Activated CD4-positive, CD25-positive, alpha-beta regulatory T cell treated with anti-CD3 and anti-CD28 coated beads, Interleukin-2, amount 50 U/mL, for 24 hours (primary cell): ENCODE measurements around the gene GPR35.

Experiments
- ATAC-seq, 2 donors: fragments of 150-1000 bp; cut with Tn5 transposase; one replicate each; pipeline ENCODE4 v1.10.0; 2021; ENCODE audit warnings: mild to moderate bottlenecking in 1 of 2, moderate library complexity in 1 of 2

GPR35 gene, protein sequence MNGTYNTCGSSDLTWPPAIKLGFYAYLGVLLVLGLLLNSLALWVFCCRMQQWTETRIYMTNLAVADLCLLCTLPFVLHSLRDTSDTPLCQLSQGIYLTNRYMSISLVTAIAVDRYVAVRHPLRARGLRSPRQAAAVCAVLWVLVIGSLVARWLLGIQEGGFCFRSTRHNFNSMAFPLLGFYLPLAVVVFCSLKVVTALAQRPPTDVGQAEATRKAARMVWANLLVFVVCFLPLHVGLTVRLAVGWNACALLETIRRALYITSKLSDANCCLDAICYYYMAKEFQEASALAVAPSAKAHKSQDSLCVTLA

GRCh38 chr2:240624950-240625621 is at the start of gene GPR35:
Gene GPR35 (plus strand): TSS chr2:240625480. CDS start chr2:240629953, 4,473 bp downstream.
- peak; percentile 47 to 57 for ATAC-seq

DNA sequence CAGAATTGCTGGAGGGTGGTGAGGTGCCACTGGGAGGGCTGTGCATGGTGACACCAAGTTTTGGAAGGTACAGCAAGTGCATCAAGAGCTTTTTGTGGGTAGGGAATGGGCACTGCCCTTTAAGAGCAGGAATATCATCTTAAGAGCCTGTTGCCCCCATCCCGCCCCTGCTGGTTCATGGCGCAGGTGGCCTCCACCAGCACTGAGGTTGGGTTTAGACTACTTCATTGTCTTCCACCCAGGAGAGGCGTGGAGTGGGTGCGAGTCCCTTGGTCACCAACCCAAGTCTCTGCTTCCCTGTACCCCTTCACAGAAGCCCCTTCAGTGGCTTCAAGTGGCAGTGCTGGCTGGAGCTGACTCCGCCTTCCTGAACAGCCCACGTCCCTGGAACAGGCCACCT is 49.2 kb upstream of the GPR35 start:
- no peak for ATAC-seq

GRCh38 chr2:240576436-240577205 is 48.7 kb upstream of the GPR35 start:
- ATAC-seq: no peak

DNA sequence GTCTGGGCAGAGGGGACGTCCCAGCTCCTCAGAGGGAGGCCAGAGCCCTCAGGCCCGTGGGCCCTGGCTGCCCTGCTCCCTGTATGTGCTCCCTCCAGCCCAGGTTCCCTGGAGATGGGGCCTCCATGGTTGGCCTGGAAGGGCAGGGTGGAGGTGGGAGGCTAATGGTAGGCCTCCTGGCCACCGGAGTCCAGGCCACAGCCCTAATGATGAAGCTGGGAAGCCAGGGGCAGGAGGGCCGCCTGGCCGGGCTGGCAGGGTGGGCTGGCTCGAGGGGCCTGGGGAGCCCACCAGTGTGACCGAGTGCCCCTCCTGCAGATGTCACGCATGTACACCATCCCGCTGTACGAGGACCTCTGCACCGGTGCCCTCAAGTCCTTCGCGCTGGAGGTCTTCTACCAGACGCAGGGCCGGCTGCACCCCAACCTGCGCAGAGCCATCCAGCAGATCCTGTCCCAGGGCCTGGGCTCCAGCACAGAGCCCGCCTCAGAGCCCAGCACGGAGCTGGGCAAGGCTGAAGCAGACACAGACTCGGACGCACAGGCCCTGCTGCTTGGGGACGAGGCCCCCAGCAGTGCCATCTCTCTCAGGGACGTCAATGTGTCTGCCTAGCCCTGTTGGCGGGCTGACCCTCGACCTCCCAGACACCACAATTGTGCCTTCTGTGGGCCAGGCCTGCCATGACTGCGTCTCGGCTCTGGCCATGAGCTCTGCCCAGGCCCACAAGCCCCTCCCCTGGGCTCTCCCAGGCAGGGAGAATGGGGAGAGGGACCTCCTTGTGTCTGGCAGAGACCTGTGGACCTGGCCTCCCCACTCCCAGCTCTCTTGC is 47.8 kb upstream of the GPR35 start:
- ATAC-seq: no peak

- no peak for ATAC-seq
Measured at GRCh38 chr2:240578110-240578450, 47.2 kb upstream of the GPR35 start.

- ATAC-seq: no peak
Measured at GRCh38 chr2:240578488-240578887, 46.8 kb upstream of the GPR35 start.

DNA sequence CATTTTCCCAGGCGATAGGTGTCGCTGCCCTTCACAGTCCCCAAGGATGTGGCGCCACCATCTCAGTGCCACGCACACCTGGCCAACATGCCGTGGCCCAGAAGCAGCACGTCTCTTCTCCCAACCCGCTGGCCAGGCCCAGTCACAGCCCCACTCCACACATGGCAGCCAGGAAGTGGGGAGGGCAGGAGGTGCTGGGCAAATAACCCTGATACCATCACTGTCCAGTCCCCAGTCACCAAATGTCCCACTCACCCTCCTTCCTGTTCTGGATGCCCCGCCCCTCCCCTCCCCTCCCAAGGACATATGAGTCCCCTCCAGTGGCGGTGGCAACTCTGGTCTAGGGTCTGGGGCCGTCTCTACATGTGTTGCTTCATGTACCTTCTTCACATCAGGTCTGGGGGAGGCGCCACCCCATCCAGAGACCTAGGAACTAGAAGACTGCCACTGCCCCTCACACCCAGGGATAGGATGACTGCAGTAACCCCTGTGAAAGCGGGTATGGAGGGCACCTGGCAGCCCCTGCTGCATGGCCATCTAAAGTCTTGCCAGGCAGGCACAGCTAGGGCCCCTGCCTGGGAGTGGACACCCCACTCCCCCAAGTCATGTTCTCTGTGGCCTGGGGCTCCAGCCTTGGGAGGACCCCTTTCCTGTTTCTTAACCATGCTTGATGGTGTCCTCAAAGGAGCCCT is 46.1 kb upstream of the GPR35 start:
- ATAC-seq: no peak

- peak; percentile 92 for ATAC-seq
Measured at GRCh38 chr2:240579771-240580614, 45.3 kb upstream of the GPR35 start.

DNA sequence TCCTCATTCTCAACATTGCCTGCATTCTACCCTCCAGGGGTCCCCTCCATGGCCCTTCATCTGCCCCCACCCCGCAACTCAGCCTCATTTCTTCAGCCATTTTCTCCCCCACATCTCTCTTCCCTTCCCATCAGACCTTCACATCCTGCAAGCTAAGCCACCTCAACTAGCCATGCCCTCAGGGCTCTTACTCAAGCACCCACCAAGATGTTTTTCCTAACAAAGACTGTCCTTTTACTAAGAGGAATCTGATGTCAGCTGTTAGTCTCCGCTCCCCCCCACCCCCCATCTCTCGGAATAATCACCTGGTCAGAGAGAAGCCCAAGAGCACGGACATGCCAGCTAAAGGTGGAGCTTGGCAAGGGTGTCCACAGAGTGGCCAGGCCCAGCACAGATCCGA is 43.5 kb upstream of the GPR35 start:
- no peak for ATAC-seq

GRCh38 chr2:240582781-240583180 is 42.5 kb upstream of the GPR35 start:
- no peak for ATAC-seq

- no peak for ATAC-seq
Measured at GRCh38 chr2:240583774-240584173, 41.5 kb upstream of the GPR35 start.

GRCh38 chr2:240584486-240585031 is 40.7 kb upstream of the GPR35 start:
- no peak for ATAC-seq

DNA sequence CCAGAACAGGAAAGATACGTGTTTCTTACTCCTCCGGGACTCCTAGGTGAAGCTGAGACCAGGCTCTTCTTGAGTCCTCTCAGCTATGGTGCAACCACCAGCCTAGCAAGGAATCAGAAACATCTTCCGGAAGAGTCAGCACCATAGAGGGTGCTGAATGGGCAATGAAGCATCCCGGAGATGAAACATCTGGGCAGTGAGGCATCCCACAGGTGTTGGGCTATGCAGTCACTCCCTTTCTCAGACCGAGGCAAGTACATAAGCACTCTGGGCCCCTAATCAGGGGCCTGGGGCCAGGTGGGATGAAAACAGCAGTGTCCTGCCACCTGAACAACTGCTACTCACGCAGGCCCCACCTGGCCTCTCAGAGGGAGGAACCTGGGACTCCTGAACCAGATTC is 40.2 kb upstream of the GPR35 start:
- no peak for ATAC-seq

GRCh38 chr2:240585681-240586197 is 39.5 kb upstream of the GPR35 start:
- no peak for ATAC-seq

DNA sequence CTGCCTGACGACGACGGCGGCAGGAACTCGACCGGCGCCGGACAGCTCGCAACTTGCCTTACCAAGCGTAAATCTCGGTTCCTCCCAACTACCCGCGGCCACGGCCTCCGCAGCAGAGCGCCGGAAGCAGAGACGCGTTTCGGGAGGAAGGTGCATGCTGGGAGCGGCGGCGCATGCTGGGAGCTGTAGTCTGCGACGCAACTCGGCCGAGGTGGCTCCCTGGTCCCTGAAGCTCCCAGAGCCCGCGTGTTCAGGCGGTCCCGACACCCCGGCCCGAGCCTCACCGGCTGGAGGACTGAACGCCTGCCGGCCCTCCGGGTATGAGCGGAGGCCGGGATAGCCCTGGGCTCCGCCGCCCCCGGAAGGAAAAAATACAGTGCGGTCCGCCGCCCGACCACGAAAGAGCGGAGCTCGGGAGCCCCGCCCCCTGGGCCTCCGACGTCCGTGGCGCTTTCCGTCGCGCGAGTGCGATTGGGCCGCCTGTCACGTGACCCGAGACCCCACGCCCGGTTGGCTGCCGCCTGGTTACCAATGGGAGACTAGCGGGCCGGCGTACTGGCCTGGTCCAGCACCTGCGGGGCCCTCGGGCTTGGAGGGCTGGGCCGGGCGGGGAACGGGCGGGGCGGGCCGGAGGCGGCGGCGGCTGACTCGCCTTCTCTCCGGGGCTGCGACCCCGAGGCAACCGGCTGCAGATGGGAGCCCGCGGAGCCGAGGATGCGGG is 38.9 kb upstream of the GPR35 start, which contains the start of gene CAPN10:
Gene CAPN10 (plus strand): TSS at position 537 of the 721 bp plus-strand sequence. CDS start 178 bp downstream, at position 715.
- peak; percentile 89 to 91 for ATAC-seq

GRCh38 chr2:240586919-240587800 is 38.1 kb upstream of the GPR35 start:
- ATAC-seq: peak; percentile 22 to 31

- ATAC-seq: no peak
Measured at GRCh38 chr2:240588006-240588655, 37.1 kb upstream of the GPR35 start.

DNA sequence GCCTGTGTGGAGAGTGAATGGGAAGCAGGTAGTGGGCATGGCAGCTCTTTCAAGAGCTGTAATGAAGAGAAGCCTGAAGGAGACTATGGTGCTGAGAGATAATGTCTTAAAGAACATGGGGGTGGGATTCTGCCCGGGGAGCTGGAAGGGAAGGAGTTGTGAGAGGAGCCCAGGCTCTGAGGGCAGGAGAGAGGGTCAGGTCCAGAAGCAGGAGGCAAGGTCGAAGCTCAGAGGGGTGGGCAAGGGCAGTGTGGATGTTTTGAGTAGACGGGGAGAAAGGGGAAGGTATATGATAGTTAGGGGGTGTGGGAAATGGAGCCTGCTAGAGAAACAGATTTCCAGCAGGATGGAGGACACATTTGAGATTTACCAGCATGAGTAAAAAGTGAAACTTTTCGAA is 36.6 kb upstream of the GPR35 start:
- ATAC-seq: no peak
